Hepatocyte (in vitro differentiated cells): Measurements from ENCODE around the gene ZFPM1.

Source experiments
- EZH2 ChIP-seq: fragments of 200-600 bp; sonication (generic); IDR thresholded peaks from 2 replicates; pipeline ENCODE4 v1.6.1; 2016; ENCODE audit warnings: antibody characterized with exemption, mild to moderate bottlenecking, borderline replicate concordance
- TF ChIP-seq, protein P1 (sequence below): fragments of 200-600 bp; sonication (generic); IDR thresholded peaks from 2 replicates; pipeline ENCODE4 v1.5.1; 2016; ENCODE audit warnings: antibody characterized with exemption, mild to moderate bottlenecking; ENCODE audit not compliant: poor library complexity

- TF ChIP-seq, protein P1, sequence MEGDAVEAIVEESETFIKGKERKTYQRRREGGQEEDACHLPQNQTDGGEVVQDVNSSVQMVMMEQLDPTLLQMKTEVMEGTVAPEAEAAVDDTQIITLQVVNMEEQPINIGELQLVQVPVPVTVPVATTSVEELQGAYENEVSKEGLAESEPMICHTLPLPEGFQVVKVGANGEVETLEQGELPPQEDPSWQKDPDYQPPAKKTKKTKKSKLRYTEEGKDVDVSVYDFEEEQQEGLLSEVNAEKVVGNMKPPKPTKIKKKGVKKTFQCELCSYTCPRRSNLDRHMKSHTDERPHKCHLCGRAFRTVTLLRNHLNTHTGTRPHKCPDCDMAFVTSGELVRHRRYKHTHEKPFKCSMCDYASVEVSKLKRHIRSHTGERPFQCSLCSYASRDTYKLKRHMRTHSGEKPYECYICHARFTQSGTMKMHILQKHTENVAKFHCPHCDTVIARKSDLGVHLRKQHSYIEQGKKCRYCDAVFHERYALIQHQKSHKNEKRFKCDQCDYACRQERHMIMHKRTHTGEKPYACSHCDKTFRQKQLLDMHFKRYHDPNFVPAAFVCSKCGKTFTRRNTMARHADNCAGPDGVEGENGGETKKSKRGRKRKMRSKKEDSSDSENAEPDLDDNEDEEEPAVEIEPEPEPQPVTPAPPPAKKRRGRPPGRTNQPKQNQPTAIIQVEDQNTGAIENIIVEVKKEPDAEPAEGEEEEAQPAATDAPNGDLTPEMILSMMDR: no peak
- no peak for TF ChIP-seq EZH2
Observed at GRCh38 chr16:88471575-88471974, 18.5 kb downstream of the ZFPM1 start.
